Measurements from ENCODE around the gene CSH2.

The CSH2 gene

GRCh38 chr17:63837480-63837879, 36.0 kb downstream of the CSH2 start:
- TF ChIP-seq, protein P1, sequence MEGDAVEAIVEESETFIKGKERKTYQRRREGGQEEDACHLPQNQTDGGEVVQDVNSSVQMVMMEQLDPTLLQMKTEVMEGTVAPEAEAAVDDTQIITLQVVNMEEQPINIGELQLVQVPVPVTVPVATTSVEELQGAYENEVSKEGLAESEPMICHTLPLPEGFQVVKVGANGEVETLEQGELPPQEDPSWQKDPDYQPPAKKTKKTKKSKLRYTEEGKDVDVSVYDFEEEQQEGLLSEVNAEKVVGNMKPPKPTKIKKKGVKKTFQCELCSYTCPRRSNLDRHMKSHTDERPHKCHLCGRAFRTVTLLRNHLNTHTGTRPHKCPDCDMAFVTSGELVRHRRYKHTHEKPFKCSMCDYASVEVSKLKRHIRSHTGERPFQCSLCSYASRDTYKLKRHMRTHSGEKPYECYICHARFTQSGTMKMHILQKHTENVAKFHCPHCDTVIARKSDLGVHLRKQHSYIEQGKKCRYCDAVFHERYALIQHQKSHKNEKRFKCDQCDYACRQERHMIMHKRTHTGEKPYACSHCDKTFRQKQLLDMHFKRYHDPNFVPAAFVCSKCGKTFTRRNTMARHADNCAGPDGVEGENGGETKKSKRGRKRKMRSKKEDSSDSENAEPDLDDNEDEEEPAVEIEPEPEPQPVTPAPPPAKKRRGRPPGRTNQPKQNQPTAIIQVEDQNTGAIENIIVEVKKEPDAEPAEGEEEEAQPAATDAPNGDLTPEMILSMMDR (IDR thresholded peaks at IDR 0.05; ENCODE audit: insufficient read depth, low read depth, low read length, missing control alignments): no peak
- no peak for DNase-seq (ENCODE audit: low read depth)
- no peak overlapping the region for H3K4me3 ChIP-seq (ENCODE audit: low read length)

DNA sequence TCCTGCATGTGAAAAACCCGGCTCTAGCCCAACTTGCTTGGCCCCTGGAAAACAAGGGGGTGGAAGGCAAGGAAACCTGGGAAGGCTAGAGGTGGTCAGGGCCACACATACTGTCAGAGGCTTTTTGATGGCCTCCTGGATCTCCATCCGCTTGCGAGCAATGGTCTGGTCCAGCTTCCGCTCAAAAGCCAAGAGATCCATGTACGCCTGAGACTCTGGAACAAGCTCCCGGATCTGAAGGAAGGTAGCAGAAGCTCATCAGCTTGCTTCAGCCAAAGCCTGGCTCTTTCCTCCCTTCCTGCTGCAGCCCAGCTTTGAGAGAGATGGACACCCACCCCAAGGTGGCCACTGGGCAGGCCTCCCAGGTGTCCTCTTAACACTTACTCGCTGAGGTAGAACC, 36.7 kb downstream of the CSH2 start:
- TF ChIP-seq, protein P1 (IDR thresholded peaks at IDR 0.05; ENCODE audit: insufficient read depth, low read depth, low read length, missing control alignments): no peak
- no peak for DNase-seq (ENCODE audit: low read depth)
- no peak overlapping the region for H3K4me3 ChIP-seq (ENCODE audit: low read length)

- DNase-seq (ENCODE audit: low read depth): no peak
- TF ChIP-seq, protein P1 (IDR thresholded peaks at IDR 0.05; ENCODE audit: insufficient read depth, low read depth, low read length, missing control alignments): no peak
- H3K4me3 ChIP-seq (ENCODE audit: low read length): no peak overlapping the region
Measured at GRCh38 chr17:63835167-63835720, 38.2 kb downstream of the CSH2 start.

GRCh38 chr17:63834431-63835166, 38.9 kb downstream of the CSH2 start:
- H3K4me3 ChIP-seq (ENCODE audit: low read length): no peak overlapping the region
- DNase-seq (ENCODE audit: low read depth): peak; percentile 83
- TF ChIP-seq, protein P1 (IDR thresholded peaks at IDR 0.05; ENCODE audit: insufficient read depth, low read depth, low read length, missing control alignments): peak; percentile 70

DNA sequence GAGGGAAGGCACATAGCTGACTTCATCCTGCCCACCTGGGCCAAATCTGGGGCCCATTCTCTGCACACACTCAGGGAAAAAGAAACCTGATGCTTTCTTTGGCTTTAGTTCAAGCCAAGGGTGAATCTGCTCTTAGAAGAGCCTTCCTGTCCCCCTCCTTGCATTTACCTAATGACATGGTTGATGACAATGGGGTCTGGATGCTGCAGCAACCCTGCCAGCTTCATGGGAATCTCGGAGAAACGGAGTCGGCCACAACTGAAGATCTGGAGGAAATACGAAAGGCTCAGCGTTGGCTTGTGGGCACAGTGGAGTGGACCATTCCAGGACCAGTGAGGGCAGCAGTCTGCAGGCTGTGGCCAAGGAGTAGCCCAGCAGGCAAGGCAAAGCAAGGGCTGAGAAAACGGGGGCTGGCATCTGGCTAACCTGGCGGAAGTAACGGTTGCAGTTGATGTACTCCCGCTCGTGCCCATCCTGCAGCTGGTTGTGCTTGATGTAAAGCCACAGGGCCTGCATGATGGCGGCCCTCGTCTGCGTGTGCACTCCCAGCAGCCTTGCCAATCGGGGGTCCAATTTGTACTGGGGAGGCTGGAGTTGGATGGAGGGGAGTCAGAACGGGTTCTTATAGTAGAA, 39.6 kb downstream of the CSH2 start:
- no peak overlapping the region for H3K4me3 ChIP-seq (ENCODE audit: low read length)
- TF ChIP-seq, protein P1 (IDR thresholded peaks at IDR 0.05; ENCODE audit: insufficient read depth, low read depth, low read length, missing control alignments): no peak
- DNase-seq (ENCODE audit: low read depth): no peak

GRCh38 chr17:63833026-63833740, 40.3 kb downstream of the CSH2 start:
- no peak overlapping the region for H3K4me3 ChIP-seq (ENCODE audit: low read length)
- no peak for DNase-seq (ENCODE audit: low read depth)
- TF ChIP-seq, protein P1 (IDR thresholded peaks at IDR 0.05; ENCODE audit: insufficient read depth, low read depth, low read length, missing control alignments): no peak

Data from epithelial cell of esophagus (primary cell).